NOMO-1 (cell line): Measurements from ENCODE around the gene MEGF11.
"Not testable (repeated sequence)": the region's sequence is repeated elsewhere in the genome, so short reads cannot be mapped to it uniquely, and the experiment has no call there.

Experiments used
- DNase-seq, 2 experiments: peaks; one replicate each; lab custom pipeline; 2025; ENCODE audit not compliant: unreplicated experiment in 2 of 2; lab: John Stamatoyannopoulos, UW

MEGF11 gene

GRCh38 chr15:65883571-65883970 is 370.0 kb downstream of the MEGF11 start:
- DNase-seq = no peak

- DNase-seq = no peak
These were observed 371.6 kb downstream of the MEGF11 start for GRCh38 chr15:65881766-65882434.

DNA sequence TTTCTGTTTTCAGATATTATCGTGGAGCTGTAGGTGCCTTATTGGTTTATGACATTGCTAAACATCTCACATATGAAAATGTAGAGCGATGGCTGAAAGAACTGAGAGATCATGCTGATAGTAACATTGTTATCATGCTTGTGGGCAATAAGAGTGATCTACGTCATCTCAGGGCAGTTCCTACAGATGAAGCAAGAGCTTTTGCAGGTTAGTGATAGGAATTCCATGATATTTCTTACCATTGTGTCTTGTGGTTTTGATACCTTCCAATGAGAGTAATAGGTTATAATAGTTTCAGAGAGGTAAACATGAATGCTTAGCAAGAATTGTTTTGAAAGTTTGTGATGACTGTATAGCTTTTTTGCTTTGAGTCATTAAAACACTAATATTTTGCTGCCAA is 375.8 kb downstream of the MEGF11 start:
- DNase-seq = no peak

DNA sequence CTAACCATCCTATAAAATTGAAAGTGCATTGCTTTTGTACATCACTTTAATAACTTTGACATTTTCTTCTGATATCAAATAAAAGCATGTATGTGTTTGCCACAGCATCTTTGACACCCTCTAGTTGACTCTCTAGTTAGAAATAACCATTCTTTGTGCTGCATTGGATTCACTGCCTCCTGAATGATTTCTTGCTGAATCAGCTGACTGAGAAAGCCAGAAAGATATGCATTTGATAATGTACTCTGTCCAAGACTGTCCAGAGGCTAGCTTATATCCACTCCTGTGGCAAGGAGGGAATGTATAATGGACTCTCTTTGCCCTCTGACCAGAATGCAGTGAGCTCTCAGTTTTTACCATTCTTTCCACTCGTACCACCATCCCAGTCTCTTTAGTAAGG is 378.1 kb downstream of the MEGF11 start:
- DNase-seq = no peak

DNA sequence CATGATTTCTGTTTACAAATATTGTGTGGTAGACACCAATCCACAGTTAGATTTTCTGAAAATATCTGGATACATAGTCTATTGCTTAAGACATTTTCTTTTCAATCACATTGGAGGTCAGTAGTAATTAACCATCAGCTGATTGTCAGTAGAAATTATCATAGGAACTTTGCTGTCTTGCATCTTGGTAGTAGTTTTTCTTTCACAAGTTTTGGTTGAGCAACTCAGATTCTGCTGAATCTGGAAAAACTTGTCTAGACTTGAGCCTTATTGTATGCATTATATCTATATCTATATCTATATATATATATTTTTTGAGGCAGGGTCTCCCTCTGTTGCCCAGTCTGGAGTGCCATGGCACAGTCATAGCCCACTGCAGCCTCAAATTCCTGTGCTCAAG is 380.3 kb downstream of the MEGF11 start:
- DNase-seq = no peak

- DNase-seq = not testable (repeated sequence)
These were observed 381.0 kb downstream of the MEGF11 start for GRCh38 chr15:65872596-65872995.

GRCh38 chr15:65871886-65872285 is 381.7 kb downstream of the MEGF11 start:
- not testable (repeated sequence) for DNase-seq

GRCh38 chr15:65870889-65871533 is 382.5 kb downstream of the MEGF11 start:
- DNase-seq = peak; percentile 33 to 76

GRCh38 chr15:65869954-65870871 is 383.3 kb downstream of the MEGF11 start:
- peak; percentile 3 to 25 for DNase-seq

- DNase-seq = peak; percentile 97 to 98
These were observed 384.2 kb downstream of the MEGF11 start, which contains the start of gene RAB11A for GRCh38 chr15:65869126-65869953. Gene RAB11A, plus strand, starts transcription at chr15:65869491. Its CDS starts 95 bp downstream, at chr15:65869586.

- DNase-seq = peak in 1 of 2 experiments; percentile 64
These were observed 384.9 kb downstream of the MEGF11 start for GRCh38 chr15:65868546-65869125.

GRCh38 chr15:65867933-65868332 is 385.6 kb downstream of the MEGF11 start:
- DNase-seq = not testable (repeated sequence)

DNA sequence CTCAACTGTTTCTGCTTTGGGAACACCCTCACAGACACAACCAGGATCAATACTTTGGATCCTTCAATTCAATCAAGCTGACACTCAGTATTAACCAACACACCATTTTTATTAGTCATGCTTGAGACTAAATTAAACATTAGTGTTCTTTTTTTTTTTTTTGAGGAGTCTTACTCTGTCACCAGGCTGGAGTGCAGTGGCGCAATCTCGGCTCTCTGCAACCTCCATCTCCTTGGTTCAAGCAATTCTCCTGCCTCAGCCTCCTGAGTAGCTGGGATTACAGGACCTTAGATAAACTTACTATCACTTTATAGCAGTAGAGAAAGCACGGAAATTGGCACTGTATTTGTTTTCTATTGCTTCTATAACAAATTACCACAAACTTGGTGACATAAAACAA is 386.3 kb downstream of the MEGF11 start:
- DNase-seq = no peak

- no peak for DNase-seq
These were observed 390.4 kb downstream of the MEGF11 start for GRCh38 chr15:65863106-65863505.

- peak; percentile 39 to 63 for DNase-seq
These were observed 390.9 kb downstream of the MEGF11 start for GRCh38 chr15:65862682-65863081.

DNA sequence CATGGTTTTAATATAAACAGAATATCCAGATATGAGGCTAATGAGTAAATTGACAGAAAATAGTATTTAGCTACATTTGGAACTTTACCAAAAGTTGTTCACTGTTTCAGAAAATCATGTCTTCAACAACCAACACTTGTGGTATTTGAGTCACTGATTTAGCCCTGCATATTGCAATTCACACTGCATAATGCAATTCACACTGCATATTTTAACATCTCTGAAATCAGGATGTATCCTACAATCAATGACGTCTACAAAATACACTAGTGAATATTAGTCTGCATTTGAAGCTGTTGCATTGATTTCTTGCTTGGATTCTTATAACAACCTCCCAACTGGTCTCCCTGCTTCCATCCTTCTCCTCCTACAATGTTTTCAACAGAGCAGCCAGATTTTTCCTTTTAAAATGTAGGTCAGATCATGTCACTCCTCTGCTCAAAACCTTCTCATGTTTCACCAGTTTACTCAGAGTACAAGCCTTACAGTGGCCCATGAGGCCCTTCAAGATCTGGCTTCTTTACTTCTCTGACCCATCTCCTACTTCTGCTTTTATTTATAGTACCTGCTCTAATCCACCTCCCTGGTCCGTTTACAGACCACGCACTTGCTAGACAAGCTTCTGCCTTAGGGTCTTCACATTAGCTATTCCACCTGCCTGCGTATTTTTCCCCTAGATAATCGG is 395.7 kb downstream of the MEGF11 start:
- no peak for DNase-seq

- DNase-seq = peak; percentile 12 to 47
These were observed 396.6 kb downstream of the MEGF11 start for GRCh38 chr15:65856821-65857455.

- DNase-seq = no peak
These were observed 401.6 kb downstream of the MEGF11 start for GRCh38 chr15:65851981-65852380.

DNA sequence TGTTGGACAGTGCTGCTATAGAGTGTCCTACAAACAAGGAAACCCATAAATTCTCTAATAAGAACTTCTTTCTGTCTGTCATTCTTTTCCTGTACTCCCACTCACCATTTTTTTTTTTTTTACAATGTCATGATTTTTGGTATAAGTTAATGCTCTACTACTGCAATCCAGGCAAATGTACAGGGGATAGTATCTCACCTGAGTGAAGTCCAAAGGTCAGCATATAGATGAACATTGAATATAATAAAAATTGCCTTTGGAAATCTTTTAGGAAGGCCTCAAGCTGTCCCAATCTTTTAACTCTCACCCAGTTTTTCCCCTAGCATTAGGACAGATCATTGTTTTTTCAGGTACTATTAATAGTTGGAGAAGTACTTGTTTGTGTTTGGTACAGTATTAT is 405.6 kb downstream of the MEGF11 start:
- no peak for DNase-seq
